GM21825 (cell line): ENCODE data around the gene NIPSNAP2.
"Not testable (repeated sequence)": the region's sequence is repeated elsewhere in the genome, so short reads cannot be mapped to it uniquely, and the experiment has no call there.

Experiments
- ATAC-seq: cut with Tn5 transposase; IDR thresholded peaks from one replicate; pipeline ENCODE4 v1.9.1; 2021; ENCODE audit warnings: mild to moderate bottlenecking, moderate library complexity; ENCODE audit not compliant: unreplicated experiment

NIPSNAP2 gene

DNA sequence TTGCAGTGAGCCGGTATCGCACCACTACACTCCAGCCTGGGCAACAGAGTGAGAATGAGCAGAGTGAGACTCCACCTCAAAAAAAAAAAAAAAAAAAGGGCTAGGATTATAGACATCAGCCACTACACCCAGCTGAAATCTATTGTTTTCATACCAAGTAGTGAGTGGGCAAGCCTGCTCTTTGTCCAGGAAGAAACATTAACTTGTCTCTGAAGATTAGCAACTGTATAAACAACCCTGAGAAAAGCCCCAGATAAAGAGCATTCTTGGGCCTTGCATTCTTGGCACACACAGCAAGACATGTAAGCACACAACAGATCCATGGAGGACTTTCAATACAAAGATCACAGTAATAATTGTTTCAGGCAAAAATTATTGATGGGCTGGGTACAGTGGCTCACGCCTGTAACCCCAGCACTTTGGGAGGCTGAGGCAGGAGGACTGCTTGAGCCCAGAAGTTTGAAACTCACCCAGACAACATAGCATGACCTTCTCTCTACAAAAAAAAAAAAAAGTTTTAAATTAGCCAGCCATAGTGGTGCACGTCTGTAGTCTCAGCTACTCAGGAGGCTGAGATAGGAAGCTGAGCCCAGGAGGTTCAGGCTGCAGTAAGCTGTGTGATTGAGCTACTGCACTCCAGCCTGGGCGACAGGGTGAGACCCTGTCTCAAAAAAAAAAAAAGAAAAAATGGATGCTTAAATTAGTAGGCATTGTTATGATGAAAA lies 82.5 kb downstream of the NIPSNAP2 start:
- ATAC-seq = no peak

GRCh38 chr7:56047446-56048116 lies 83.2 kb downstream of the NIPSNAP2 start:
- ATAC-seq = not testable (repeated sequence)

DNA sequence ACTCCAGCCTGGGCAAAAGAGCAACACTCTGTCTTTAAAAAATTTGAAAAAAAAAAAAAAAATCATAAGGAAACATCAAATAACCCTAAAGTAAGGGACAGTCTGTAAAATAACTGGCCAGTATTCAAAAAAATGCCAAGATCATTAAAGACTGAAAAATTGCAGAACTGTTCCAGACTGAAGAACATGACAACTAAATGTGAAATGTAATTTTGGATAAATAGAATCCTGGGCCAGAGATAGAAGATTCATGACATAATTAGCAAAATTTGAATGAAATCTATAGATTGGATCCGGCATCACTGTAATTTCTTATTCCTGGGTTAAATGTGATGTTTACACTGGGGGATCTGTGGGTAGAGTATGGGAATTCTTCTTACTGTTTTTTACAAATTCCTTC lies 83.9 kb downstream of the NIPSNAP2 start:
- no peak for ATAC-seq

DNA sequence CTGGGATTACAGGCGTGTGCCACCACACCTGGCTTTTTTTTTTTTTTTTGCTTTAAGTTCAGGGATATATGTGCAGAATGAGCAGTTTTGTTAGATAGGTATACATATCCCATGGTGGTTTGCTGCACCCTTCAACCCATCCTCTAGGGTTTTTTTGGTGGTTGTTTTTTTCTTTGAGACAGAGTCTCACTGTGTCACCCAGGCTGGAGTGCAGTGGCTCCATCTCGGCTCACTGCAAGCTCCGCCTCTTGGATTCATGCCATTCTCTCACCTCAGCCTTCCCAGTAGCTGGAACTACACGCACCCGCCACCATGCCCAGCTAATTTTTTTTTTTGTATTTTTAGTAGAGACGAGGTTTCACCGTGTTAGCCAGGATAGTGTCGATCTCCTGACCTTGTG lies 84.4 kb downstream of the NIPSNAP2 start:
- ATAC-seq = not testable (repeated sequence)
